GM18861 (cell line): ENCODE results near the gene ALDH1A3.

Experiments used
- ATAC-seq: cut with Tn5 transposase; IDR thresholded peaks from one replicate; pipeline ENCODE4 v1.9.1; 2021; ENCODE audit not compliant: unreplicated experiment

ALDH1A3 gene

GRCh38 chr15:100858294-100858693 lies 21.3 kb upstream of the ALDH1A3 start:
- ATAC-seq: no peak

GRCh38 chr15:100859970-100860828 lies 19.4 kb upstream of the ALDH1A3 start:
- ATAC-seq: no peak

- ATAC-seq: no peak
Measured at GRCh38 chr15:100860829-100861510, 18.7 kb upstream of the ALDH1A3 start.

- ATAC-seq: no peak
Measured at GRCh38 chr15:100861511-100861991, 18.1 kb upstream of the ALDH1A3 start.

GRCh38 chr15:100862162-100862561 lies 17.5 kb upstream of the ALDH1A3 start:
- ATAC-seq: no peak

GRCh38 chr15:100863075-100863795 lies 16.4 kb upstream of the ALDH1A3 start:
- no peak for ATAC-seq

GRCh38 chr15:100863796-100864267 lies 15.8 kb upstream of the ALDH1A3 start:
- no peak for ATAC-seq

- no peak for ATAC-seq
Measured at GRCh38 chr15:100866386-100867330, 13.0 kb upstream of the ALDH1A3 start.

- no peak for ATAC-seq
Measured at GRCh38 chr15:100867433-100867832, 12.2 kb upstream of the ALDH1A3 start.

GRCh38 chr15:100869151-100869999 lies 10.3 kb upstream of the ALDH1A3 start:
- ATAC-seq: no peak

- peak; percentile 49 for ATAC-seq
Measured at GRCh38 chr15:100873029-100873677, 6.5 kb upstream of the ALDH1A3 start.

- ATAC-seq: no peak
Measured at GRCh38 chr15:100875495-100875894, 4.1 kb upstream of the ALDH1A3 start.

GRCh38 chr15:100875976-100876375 lies 3.7 kb upstream of the ALDH1A3 start:
- ATAC-seq: no peak

GRCh38 chr15:100877551-100877950 lies 2.1 kb upstream of the ALDH1A3 start:
- ATAC-seq: no peak

GRCh38 chr15:100878130-100878529 lies 1.5 kb upstream of the ALDH1A3 start:
- ATAC-seq: no peak

GRCh38 chr15:100878648-100879047 lies 983 bp upstream of the ALDH1A3 start:
- no peak for ATAC-seq

GRCh38 chr15:100879061-100879463 lies 569 bp upstream of the ALDH1A3 start:
- ATAC-seq: no peak

- no peak for ATAC-seq
Measured at GRCh38 chr15:100880139-100880896, 687 bp downstream of the ALDH1A3 start.
